Smooth muscle cell (in vitro differentiated cells): ENCODE measurements around the gene STRAP. TPM values are rescaled to one million over a fixed set of nuclear protein-coding genes. Genes with fewer than 3 reads are reported as not detected.
A peak's percentile ranks its signal among the peaks of the same experiment; 100 is the strongest.
"Not testable (repeated sequence)": the region's sequence is repeated elsewhere in the genome, so short reads cannot be mapped to it uniquely, and the experiment has no call there.

Experiments
- DNase-seq: peaks from one replicate; lab custom pipeline; 2025; ENCODE audit not compliant: unreplicated experiment; lab: John Stamatoyannopoulos, UW
- H2AFZ ChIP-seq: fragments of 200-600 bp; sonication (generic); 2 replicates; pipeline ENCODE4 v1.6.0; 2016; ENCODE audit warnings: antibody characterized with exemption, low read depth, mild to moderate bottlenecking
- H3F3A ChIP-seq: fragments of 200-600 bp; sonication (generic); 2 replicates; pipeline ENCODE4 v1.6.0; 2017; ENCODE audit warnings: antibody characterized with exemption, low read depth
- H3K27ac ChIP-seq: fragments of 200-600 bp; sonication (generic); 2 replicates; pipeline ENCODE4 v1.5.1; 2016; ENCODE audit warnings: low read depth, mild to moderate bottlenecking
- H3K27me3 ChIP-seq: fragments of 200-600 bp; sonication (generic); 2 replicates; pipeline ENCODE4 v1.6.1; 2016; ENCODE audit warnings: low read depth, mild to moderate bottlenecking
- H3K36me3 ChIP-seq: fragments of 200-600 bp; sonication (generic); 2 replicates; pipeline ENCODE4 v1.5.1; 2016; ENCODE audit warnings: low read depth
- H3K4me1 ChIP-seq: fragments of 200-600 bp; sonication (generic); 2 replicates; pipeline ENCODE4 v1.5.1; 2016; ENCODE audit warnings: low read depth
- H3K4me2 ChIP-seq: fragments of 200-600 bp; sonication (generic); 2 replicates; pipeline ENCODE4 v1.6.0; 2016; ENCODE audit warnings: mild to moderate bottlenecking
- H3K4me3 ChIP-seq: fragments of 200-600 bp; sonication (generic); 2 replicates; pipeline ENCODE4 v1.5.1; 2016; ENCODE audit warnings: mild to moderate bottlenecking
- H3K79me2 ChIP-seq: fragments of 200-600 bp; sonication (generic); 2 replicates; pipeline ENCODE4 v1.6.0; 2016; ENCODE audit warnings: low read depth, mild to moderate bottlenecking
- H3K9ac ChIP-seq: fragments of 200-600 bp; sonication (generic); 2 replicates; pipeline ENCODE4 v1.6.0; 2016; ENCODE audit warnings: low read depth
- H3K9me3 ChIP-seq: fragments of 200-600 bp; sonication (generic); replicated peaks from 2 replicates; pipeline ENCODE4 v1.5.1; 2016; ENCODE audit warnings: low read depth
- H4K20me1 ChIP-seq: fragments of 200-600 bp; sonication (generic); 2 replicates; pipeline ENCODE4 v1.6.0; 2016; ENCODE audit warnings: low read depth
- WGBS: methylation state at CpG from one replicate; pipeline ENCODE4 v1.1.7; 2016; ENCODE audit warnings: low lambda C conversion rate; 5-methylcytosine and 5-hydroxymethylcytosine counted together
- polyA plus RNA-seq: library from polyadenylated mRNA; unstranded; fragments of >200 nt; fragmentation: Nextera tagmentation; extraction: Ambion mirVana; gene quantifications from 2 replicates; pipeline ENCODE4 v1.2.1, GENCODE V29; 2016
- total RNA-seq: library from RNA; depleted of rRNA; stranded (reverse); fragments of >200 nt; gene quantifications from 2 replicates; pipeline ENCODE4 v1.2.3, GENCODE V29; 2014
- TF ChIP-seq, protein P1 (sequence below): fragments of 200-600 bp; sonication (generic); IDR thresholded peaks from 2 replicates; pipeline ENCODE4 v1.5.1; 2017; ENCODE audit warnings: borderline replicate concordance, mild to moderate bottlenecking, antibody characterized with exemption; ENCODE audit not compliant: insufficient read depth, poor library complexity, severe bottlenecking

Gene STRAP
- total and polyA plus RNA-seq, 2 experiments from 2014 or later: 172 to 225 TPM

DNA sequence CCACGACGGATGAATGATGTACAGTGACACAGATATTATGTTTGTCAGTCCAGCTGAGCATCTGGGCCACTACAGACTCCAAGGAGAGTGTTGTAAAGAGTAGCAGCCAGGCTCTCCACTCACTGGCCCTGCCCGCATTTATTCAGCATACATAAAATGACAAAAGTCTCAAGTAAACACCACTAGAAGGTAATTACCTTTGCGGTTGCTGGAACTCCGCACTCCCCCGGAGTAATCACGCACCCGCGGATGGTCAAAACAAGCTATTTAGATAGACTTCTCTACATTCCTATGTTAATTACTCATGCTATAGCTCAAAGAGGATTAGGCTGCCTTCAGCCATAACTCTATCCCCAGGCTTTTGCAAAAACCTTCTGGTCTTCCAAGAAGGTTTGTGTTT, 18.8 kb upstream of the STRAP start:
- TF ChIP-seq, protein P1, sequence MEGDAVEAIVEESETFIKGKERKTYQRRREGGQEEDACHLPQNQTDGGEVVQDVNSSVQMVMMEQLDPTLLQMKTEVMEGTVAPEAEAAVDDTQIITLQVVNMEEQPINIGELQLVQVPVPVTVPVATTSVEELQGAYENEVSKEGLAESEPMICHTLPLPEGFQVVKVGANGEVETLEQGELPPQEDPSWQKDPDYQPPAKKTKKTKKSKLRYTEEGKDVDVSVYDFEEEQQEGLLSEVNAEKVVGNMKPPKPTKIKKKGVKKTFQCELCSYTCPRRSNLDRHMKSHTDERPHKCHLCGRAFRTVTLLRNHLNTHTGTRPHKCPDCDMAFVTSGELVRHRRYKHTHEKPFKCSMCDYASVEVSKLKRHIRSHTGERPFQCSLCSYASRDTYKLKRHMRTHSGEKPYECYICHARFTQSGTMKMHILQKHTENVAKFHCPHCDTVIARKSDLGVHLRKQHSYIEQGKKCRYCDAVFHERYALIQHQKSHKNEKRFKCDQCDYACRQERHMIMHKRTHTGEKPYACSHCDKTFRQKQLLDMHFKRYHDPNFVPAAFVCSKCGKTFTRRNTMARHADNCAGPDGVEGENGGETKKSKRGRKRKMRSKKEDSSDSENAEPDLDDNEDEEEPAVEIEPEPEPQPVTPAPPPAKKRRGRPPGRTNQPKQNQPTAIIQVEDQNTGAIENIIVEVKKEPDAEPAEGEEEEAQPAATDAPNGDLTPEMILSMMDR: no peak
- no peak for DNase-seq
- H3K27me3 ChIP-seq: no peaks in the 10 kb centered on the region
- H4K20me1 ChIP-seq: no peaks in the 10 kb centered on the region
- no peaks in the 10 kb centered on the region for H3F3A ChIP-seq
- H3K36me3 ChIP-seq: no peaks in the 10 kb centered on the region
- no peaks in the 10 kb centered on the region for H3K9me3 ChIP-seq
- no peaks in the 10 kb centered on the region for H3K79me2 ChIP-seq
- H3K9ac ChIP-seq: no peak overlapping the region
- peak overlapping the region; percentile 41 for H3K4me2 ChIP-seq
- 12% methylated on average over 9 of the region's 9 CpGs for WGBS
- H3K27ac ChIP-seq: peak overlapping the region; percentile 9
- no peak overlapping the region for H3K4me3 ChIP-seq
- no peak overlapping the region for H2AFZ ChIP-seq
- H3K4me1 ChIP-seq: peaks cover 5% of the 10 kb centered on the region

DNA sequence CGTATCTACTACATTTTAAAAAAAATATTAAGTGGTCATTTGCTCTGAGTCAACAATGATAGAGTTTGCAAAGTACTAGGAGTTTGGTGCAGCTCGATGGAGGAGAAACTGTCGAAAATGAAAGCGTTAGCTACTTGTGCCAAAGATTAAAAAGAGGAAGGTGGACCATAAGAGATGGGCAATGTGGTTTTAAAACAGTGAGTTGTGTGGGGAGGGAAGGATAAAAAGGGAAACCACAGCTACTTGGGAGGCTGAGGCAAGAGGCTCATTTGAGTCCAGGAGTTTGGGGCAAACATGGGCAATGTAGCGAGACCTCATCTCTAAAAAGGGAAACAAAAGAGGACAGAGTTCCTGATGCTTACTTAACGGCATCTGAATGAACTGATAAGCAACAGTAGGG, 18.2 kb upstream of the STRAP start:
- H3K4me1 ChIP-seq: peaks cover 5% of the 10 kb centered on the region
- no peak for DNase-seq
- WGBS: 79% methylated on average over 6 of the region's 6 CpGs
- no peak overlapping the region for H3K27ac ChIP-seq
- H3K27me3 ChIP-seq: no peaks in the 10 kb centered on the region
- H3K9me3 ChIP-seq: no peaks in the 10 kb centered on the region
- H3K36me3 ChIP-seq: no peaks in the 10 kb centered on the region
- no peak overlapping the region for H3K4me3 ChIP-seq
- H3F3A ChIP-seq: no peaks in the 10 kb centered on the region
- H3K79me2 ChIP-seq: no peaks in the 10 kb centered on the region
- H4K20me1 ChIP-seq: no peaks in the 10 kb centered on the region
- H2AFZ ChIP-seq: no peak overlapping the region
- no peak overlapping the region for H3K9ac ChIP-seq
- peak overlapping the region; percentile 41 for H3K4me2 ChIP-seq
- TF ChIP-seq, protein P1: no peak

DNA sequence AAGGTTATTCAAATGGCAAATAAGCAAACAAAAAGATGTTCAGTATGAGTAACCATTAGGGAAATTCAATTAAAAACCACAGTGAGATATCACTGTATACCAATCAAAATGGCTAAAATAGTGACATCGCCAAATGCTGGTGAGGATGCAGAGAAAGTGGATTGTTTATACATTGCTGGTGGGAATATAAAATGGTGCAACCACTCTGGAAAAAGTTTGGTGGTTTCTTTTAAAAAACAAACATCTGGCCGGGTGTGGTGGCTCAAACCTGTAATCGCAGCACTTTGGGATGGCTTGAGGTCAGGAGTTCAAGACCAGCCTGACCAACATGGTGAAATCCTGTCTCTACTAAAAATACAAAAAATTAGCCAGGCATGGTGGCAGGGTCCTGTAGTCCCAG, 14.0 kb upstream of the STRAP start:
- H3K27me3 ChIP-seq: no peaks in the 10 kb centered on the region
- no peak overlapping the region for H2AFZ ChIP-seq
- no peaks in the 10 kb centered on the region for H3K79me2 ChIP-seq
- H3K9ac ChIP-seq: no peak overlapping the region
- no peak for DNase-seq
- no peaks in the 10 kb centered on the region for H3K9me3 ChIP-seq
- no peak overlapping the region for H3K27ac ChIP-seq
- no peaks in the 10 kb centered on the region for H3F3A ChIP-seq
- no peaks in the 10 kb centered on the region for H3K36me3 ChIP-seq
- H3K4me3 ChIP-seq: no peak overlapping the region
- H3K4me2 ChIP-seq: no peak overlapping the region
- TF ChIP-seq, protein P1: no peak
- 96% methylated on average over 3 of the region's 3 CpGs for WGBS
- H4K20me1 ChIP-seq: no peaks in the 10 kb centered on the region
- H3K4me1 ChIP-seq: peaks cover 5% of the 10 kb centered on the region

DNA sequence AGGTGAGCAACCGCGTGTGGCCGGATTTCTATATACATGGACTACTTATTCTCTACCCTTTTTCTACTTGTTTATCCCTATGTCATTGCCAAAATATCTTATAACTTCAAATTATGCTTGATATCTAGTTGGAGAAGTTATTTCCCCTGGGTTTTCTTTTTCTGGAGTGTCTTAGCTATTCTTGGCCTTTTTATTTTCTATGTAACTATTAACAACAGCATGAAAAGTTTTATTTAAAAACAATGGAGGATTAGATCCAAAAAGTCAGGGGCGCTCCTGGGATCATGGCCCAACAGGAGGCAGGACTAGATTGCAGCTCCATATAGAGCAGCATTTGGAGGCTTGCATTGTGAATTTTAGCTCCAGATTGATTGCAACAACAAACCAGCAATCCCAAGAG, 8.6 kb upstream of the STRAP start:
- H3K9ac ChIP-seq: no peak overlapping the region
- no peaks in the 10 kb centered on the region for H3K36me3 ChIP-seq
- H3F3A ChIP-seq: no peaks in the 10 kb centered on the region
- no peak overlapping the region for H3K4me3 ChIP-seq
- H3K9me3 ChIP-seq: no peaks in the 10 kb centered on the region
- no peak overlapping the region for H3K27ac ChIP-seq
- TF ChIP-seq, protein P1: no peak
- DNase-seq: no peak
- H3K4me1 ChIP-seq: no peaks in the 10 kb centered on the region
- H4K20me1 ChIP-seq: no peaks in the 10 kb centered on the region
- no peaks in the 10 kb centered on the region for H3K79me2 ChIP-seq
- 97% methylated on average over 4 of the region's 4 CpGs for WGBS
- no peaks in the 10 kb centered on the region for H3K27me3 ChIP-seq
- H2AFZ ChIP-seq: no peak overlapping the region
- H3K4me2 ChIP-seq: no peak overlapping the region

DNA sequence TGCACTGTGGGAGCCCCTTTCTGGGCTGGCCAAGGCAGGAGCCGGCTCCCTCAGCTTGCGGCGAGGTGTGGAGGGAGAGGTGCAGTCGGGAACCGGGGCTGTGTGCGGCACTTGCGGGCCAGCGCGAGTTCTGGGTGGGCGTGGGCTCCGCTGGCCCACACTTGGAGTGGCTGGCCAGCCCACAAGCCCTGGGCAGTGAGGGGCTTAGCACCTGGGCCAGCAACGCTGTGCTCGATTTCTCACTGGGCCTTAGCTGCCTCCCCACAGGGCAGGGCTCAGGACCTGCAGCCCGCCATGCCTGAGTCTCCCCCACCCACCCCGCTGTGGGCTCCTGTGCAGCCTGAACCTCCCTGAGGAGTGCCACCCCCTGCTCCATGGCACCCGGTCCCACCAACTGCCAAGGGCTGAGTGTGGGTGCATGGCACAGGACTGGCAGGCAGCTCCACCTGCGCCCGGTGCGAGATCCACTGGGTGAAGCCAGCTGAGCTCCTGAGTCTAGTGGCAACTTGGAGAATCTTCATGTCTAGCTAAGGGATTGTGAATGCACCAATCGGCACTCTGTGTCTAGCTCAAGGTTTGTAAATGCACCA, 7.5 kb upstream of the STRAP start:
- not testable (repeated sequence) for H3K9ac ChIP-seq, H4K20me1 ChIP-seq, H3K27ac ChIP-seq, H3K9me3 ChIP-seq, H3K27me3 ChIP-seq, H3F3A ChIP-seq, DNase-seq, H3K79me2 ChIP-seq, H3K36me3 ChIP-seq, H3K4me1 ChIP-seq, H3K4me3 ChIP-seq, H3K4me2 ChIP-seq, H2AFZ ChIP-seq
- WGBS: 99% methylated on average over 17 of the region's 20 CpGs
